GM12891 (cell line): ENCODE measurements around the gene ADCY10.
A peak's percentile ranks its signal among the peaks of the same experiment; 100 is the strongest.

Experiments
- DNase-seq: peaks from one replicate; pipeline ENCODE4 v3.0.0; 2011; ENCODE audit warnings: low spot score; ENCODE audit not compliant: insufficient read length
- FAIRE-seq: peaks from 2 replicates; lab custom pipeline; 2011; peaks lifted over from hg19 to GRCh38; lab: Jason Lieb, UNC
- PAX5 ChIP-seq: IDR thresholded peaks from 2 replicates; pipeline ENCODE4 v1.6.1; 2011; ENCODE audit warnings: low read length, moderate library complexity, mild to moderate bottlenecking; ENCODE audit not compliant: insufficient read depth, severe bottlenecking
- POLR2A ChIP-seq: IDR thresholded peaks from 2 replicates; pipeline ENCODE4 v1.6.1; 2011; ENCODE audit warnings: low read depth, low read length, control low read depth
- POLR2AphosphoS5 ChIP-seq: IDR thresholded peaks from 2 replicates; pipeline ENCODE4 v1.6.1; 2011; ENCODE audit warnings: low read depth, low read length, control low read depth
- POU2F2 ChIP-seq: IDR thresholded peaks from 2 replicates; pipeline ENCODE4 v1.6.1; 2011; ENCODE audit warnings: low read depth, mild to moderate bottlenecking, control low read depth, low read length, moderate library complexity
- SPI1 ChIP-seq: IDR thresholded peaks from 2 replicates; pipeline ENCODE4 v1.6.1; 2011; ENCODE audit warnings: low read depth, low read length, control low read depth
- TAF1 ChIP-seq: IDR thresholded peaks from 2 replicates; pipeline ENCODE4 v1.6.1; 2011; ENCODE audit warnings: low read depth, low read length, control low read depth

ADCY10 gene

DNA sequence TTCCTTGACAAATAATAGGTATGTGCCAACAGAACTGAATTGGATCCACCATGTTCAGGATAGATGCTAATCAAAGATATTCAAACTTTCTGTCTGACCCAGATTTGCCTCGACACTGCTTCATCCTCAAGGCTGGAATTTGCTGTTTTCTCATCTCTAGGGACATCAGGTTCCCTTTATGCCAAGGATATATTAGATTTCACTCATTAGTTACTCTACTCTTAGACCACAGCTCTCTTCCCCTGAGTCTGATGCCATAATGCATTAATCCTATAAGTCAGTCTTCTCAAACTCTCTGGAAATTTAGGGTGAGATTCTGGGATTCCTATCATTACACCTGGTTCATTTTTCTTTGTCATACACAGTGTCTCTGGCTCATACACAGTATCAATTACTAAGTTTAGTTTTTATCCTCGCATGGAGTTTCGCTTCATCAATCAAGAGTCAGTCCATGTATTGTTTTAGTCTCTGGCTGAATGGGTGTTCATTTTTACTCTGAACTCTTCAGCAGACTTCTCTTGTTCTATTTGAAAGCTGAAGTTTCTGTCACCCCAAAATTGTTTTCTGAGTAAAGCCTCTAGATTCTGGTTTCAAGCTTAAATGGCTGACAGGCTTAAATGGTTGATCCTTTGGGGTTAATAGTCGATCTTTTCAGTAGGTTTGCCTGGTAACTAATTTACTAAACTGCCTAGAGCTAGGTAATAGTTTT, 13.3 kb upstream of the ADCY10 start:
- no peak for FAIRE-seq
- TF ChIP-seq POU2F2, result no peak
- TF ChIP-seq POLR2A, result no peak
- TF ChIP-seq PAX5, result no peak
- TF ChIP-seq SPI1, result no peak
- no peak for TF ChIP-seq POLR2AphosphoS5
- TF ChIP-seq TAF1, result no peak

DNA sequence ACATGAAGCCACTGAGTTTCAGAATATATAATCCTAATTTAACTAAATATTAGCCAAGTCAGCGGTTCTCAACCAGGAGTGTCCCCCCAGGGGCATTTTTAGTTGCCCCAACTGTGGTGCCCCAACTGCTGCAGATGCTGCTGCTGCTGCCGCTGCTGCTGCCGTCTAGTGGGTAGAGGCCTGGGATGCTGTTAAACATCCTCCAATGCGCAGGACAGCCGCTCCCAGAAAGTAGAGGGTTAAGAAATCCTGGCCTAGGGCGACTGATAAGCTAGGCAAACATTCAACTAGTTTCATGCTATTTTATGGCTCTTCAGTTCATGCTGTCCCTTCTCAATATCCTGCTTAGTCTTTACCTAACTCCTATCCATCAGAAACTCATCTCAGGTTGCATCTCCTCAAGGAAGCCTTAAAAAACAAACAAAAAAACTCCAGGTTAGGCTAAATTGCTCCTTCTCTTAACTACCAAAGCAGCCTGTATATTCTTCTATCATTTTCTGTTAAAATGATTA, 12.6 kb upstream of the ADCY10 start:
- DNase-seq (no peak), FAIRE-seq (no peak)
- TF ChIP-seq PAX5, result no peak
- TF ChIP-seq POLR2AphosphoS5, result no peak
- TF ChIP-seq POLR2A, result no peak
- no peak for TF ChIP-seq SPI1
- no peak for TF ChIP-seq POU2F2
- no peak for TF ChIP-seq TAF1

More for the DNA sequence above, 13.3 kb upstream of the ADCY10 start:
- no peak for DNase-seq

DNA sequence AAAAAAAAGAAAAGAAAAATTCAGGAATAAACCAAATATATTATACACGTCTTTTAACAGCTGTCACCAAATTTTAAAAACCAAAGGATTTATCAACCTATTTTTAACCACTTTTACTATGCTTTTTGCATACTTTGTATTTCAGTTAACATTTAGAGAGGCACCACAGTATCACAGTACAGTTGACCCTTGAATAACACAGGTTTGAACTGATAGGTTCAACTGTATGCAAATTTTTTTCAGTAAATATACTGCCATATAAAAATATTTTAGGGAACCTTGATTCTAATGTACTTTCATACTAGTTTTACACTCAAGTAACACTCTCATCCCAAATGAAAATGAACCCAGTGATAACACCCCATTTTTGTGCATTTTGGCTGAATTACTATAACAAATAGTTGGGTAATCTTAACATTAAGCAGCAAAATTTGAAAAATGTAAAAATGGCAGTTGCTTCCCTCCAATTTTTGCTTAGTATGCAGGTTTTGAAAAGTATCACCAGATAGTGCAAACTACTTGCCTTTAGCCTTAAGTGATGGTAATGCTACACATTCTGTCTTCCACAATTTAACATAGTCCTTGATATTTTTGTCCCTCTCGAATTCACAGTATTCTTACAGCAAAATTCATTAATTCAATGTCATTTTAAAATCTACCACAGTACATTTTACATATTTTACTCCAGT, 10.8 kb upstream of the ADCY10 start:
- no peak for DNase-seq
- FAIRE-seq, result no peak
- TF ChIP-seq POU2F2 (no peak), POLR2AphosphoS5 (no peak)

DNA sequence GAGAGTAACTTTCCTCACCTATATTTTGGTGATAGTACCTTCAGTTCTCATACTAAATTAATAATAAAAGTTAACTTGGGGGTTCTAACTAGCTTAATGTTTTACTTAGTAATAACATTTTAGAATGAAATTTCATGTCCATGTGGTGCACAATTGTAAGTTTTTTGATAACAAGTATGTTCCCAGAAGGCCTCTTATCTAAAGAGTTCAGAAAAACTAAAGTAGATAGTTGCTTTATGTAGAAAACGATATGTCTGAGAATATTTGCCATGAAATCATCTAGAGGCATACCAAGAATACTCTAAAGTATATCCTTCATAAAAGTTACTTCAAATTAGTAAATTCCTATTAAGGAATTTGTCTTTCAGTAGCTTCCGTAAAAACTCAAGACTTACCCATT, 10.2 kb upstream of the ADCY10 start:
- FAIRE-seq (no peak), DNase-seq (no peak)
- TF ChIP-seq POLR2AphosphoS5 (no peak), POU2F2 (no peak), PAX5 (no peak), TAF1 (no peak), POLR2A (no peak), SPI1 (no peak)

DNA sequence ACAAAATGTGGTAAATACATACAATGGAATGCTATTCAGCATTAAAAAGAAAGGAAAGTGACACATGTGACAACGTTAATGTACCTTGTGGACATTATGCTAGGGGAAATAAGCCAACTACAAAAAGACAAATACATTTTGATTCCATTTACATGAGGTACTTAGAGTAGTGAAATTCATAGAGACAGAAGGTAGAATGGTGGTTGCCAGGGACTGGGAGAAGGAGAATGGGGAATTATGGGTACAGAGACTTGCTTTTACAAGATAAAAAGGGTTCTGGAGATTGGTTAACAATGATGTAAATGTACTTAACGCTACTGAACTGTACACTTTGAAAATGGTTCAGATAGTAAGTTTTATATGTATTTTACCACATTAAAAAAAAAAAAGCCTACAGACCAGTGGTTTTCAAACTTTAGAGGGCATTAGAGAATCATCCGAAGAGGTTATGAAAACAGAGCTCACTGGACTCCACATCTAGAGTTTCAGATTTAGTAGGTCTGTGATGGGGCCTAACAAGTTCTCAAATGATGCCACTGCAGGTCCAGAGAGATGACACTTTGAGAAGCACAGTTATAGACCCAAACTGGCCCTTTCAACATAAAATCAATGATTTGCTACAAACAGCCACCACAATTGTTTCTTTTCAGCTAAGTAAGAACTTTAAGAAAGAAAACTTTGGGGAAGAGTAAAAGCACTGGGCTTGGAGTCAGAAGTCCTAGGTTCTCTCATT, 9.6 kb upstream of the ADCY10 start:
- FAIRE-seq, result no peak
- TF ChIP-seq TAF1 (no peak), SPI1 (no peak), PAX5 (no peak), POLR2A (no peak), POLR2AphosphoS5 (no peak), POU2F2 (no peak)
- DNase-seq, result no peak

DNA sequence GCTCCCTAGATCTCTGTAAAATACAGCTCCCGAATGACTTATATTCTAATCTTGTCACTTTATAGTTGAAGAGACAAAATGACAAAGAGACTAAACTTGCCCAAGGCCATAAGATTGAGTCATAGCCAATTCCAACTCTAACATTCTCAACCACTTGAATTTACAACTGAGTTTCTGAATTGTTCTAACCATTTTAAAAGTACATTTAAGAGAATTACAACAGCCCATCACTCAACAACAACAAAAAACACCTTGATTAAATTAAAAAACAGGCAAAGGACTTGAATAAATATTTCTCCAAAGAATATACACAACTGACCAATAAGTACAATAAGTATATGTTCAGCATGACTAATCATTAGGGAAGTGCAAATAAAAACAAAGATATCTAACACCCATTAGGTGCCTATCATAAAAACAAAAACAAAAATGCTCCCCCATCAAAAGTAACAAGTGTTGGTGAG, 8.7 kb upstream of the ADCY10 start:
- no peak for DNase-seq
- FAIRE-seq, result peak; percentile 41
- TF ChIP-seq POU2F2 (no peak), POLR2AphosphoS5 (no peak), SPI1 (no peak), TAF1 (no peak), PAX5 (no peak), POLR2A (no peak)

DNA sequence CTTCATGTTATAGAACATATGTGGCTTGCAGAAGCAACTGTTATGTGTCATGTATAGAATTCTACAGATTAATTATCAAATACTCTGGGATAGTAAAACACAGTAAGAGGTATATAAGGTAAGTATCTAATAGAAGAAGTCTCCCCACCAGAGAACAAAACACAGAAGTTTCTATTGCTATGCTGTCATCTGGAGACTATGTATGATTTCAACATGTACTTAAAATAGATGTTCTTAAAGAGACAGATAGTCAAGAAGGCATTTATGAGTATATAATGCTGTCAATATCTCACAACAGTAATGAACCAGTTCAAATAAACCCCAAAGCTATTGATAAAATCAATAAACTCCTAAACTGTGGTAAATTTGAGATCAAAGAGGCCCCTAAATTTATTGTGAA, 8.1 kb upstream of the ADCY10 start:
- FAIRE-seq, result peak; percentile 47
- TF ChIP-seq TAF1 (no peak), POLR2AphosphoS5 (no peak), SPI1 (no peak), POLR2A (no peak), PAX5 (no peak), POU2F2 (no peak)
- DNase-seq, result no peak

DNA sequence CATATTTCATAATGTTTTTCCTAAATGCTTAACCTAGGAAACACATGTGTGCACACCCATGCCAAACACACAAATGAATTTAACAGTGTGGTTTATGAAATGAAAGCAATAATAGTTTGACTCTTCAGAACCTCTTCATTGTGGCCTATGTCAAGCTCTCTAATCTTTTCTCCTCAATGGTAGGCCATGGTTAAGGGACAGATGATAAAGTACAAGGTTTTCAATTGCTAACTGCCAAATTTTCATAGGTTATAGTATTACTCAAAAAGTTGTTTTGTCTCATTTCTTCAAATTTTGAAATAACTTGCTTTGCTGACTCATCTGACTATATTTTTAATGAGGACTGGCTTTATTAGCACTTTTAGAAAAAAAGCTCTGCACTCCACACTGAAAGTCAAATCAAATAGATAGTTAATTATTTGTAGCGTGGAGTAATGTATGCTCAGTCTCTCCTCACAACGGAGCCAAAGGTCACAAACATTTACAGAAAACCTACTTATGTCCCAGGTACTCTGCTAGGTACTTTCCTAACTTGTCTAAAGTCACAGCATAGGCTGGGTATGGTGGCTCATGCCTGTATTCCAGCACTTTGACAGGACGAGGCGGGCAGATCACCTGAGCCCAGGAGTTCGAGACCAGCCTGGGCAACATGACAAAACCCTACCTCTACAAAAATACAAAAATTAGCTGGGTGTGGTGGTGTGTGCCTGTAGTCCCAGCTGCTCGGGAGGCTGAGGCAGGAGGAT, 3.0 kb upstream of the ADCY10 start:
- FAIRE-seq (no peak), DNase-seq (no peak)
- TF ChIP-seq PAX5 (no peak), POLR2AphosphoS5 (no peak), TAF1 (no peak), SPI1 (no peak), POLR2A (no peak), POU2F2 (no peak)

DNA sequence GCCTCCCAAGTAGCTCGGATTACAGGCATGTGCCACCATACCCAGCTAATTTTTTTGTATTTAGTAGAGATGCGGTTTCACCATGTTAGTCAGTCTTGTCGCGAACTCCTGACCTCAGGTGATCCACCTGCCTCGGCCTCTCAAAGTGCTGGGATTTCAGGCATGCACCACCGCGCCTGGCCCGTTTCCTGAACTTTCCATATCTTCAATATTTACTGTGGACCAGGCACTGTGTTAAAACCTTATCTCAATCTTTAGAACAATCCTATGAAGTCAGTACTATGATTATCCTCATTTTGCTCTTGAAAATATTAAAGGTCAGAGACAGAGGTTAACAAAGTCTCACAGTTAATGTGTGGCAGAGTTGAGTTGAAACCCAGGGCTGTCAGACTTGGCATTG, 1.6 kb upstream of the ADCY10 start:
- TF ChIP-seq POLR2A (no peak), SPI1 (no peak), POU2F2 (no peak), TAF1 (no peak), POLR2AphosphoS5 (no peak), PAX5 (no peak)
- FAIRE-seq, result no peak

More for the DNA sequence above, 1.6 kb upstream of the ADCY10 start:
- no peak for DNase-seq
